ES-I3 (cell line): ENCODE results near the gene UBXN11.

Experiments
- H3K36me3 ChIP-seq: 2 replicates; pipeline ENCODE4 v1.6.1; 2013; ENCODE audit warnings: mild to moderate bottlenecking, low read length, control low read depth, moderate library complexity; ENCODE audit not compliant: insufficient read depth
- H3K4me1 ChIP-seq: 2 replicates; pipeline ENCODE4 v1.6.1; 2013; ENCODE audit warnings: mild to moderate bottlenecking, control low read depth, low read length; ENCODE audit not compliant: insufficient read depth
- H3K9ac ChIP-seq: 2 replicates; pipeline ENCODE4 v1.6.1; 2013; ENCODE audit warnings: low read depth, mild to moderate bottlenecking, low read length, moderate library complexity
- H3K9me3 ChIP-seq: 2 replicates; pipeline ENCODE4 v1.6.1; 2013; ENCODE audit warnings: mild to moderate bottlenecking, low read length, moderate library complexity; ENCODE audit not compliant: control insufficient read depth, insufficient read depth

Gene UBXN11

GRCh38 chr1:26265405-26265804 is 41.0 kb downstream of the UBXN11 start:
- H3K9ac ChIP-seq, result no peak overlapping the region
- H3K36me3 ChIP-seq, result peaks cover 35% of the 10 kb centered on the region
- no peaks in the 10 kb centered on the region; the same call in 1 of the 2 replicates for H3K9me3 ChIP-seq
- H3K4me1 ChIP-seq, result no peaks in the 10 kb centered on the region

GRCh38 chr1:26263212-26263611 is 43.2 kb downstream of the UBXN11 start:
- peaks cover 34% of the 10 kb centered on the region for H3K36me3 ChIP-seq
- no peaks in the 10 kb centered on the region for H3K4me1 ChIP-seq
- H3K9ac ChIP-seq, result no peak overlapping the region
- no peaks in the 10 kb centered on the region for H3K9me3 ChIP-seq

- H3K9me3 ChIP-seq, result no peaks in the 10 kb centered on the region
- H3K4me1 ChIP-seq, result no peaks in the 10 kb centered on the region
- no peak overlapping the region for H3K9ac ChIP-seq
- peaks cover 37% of the 10 kb centered on the region for H3K36me3 ChIP-seq
These were observed 46.9 kb downstream of the UBXN11 start for GRCh38 chr1:26259578-26259977.

GRCh38 chr1:26259005-26259404 is 47.4 kb downstream of the UBXN11 start:
- Histone ChIP-seq H3K9ac (no peak overlapping the region), H3K9me3 (no peaks in the 10 kb centered on the region), H3K36me3 (peaks cover 37% of the 10 kb centered on the region), H3K4me1 (no peaks in the 10 kb centered on the region)

- Histone ChIP-seq H3K36me3 (peaks cover 26% of the 10 kb centered on the region), H3K4me1 (no peaks in the 10 kb centered on the region), H3K9me3 (no peaks in the 10 kb centered on the region), H3K9ac (no peak overlapping the region)
These were observed 49.2 kb downstream of the UBXN11 start for GRCh38 chr1:26257222-26257621.

- H3K4me1 ChIP-seq, result no peaks in the 10 kb centered on the region
- no peaks in the 10 kb centered on the region; the same call in 1 of the 2 replicates for H3K9me3 ChIP-seq
- H3K9ac ChIP-seq, result no peak overlapping the region
- H3K36me3 ChIP-seq, result peaks cover 25% of the 10 kb centered on the region
These were observed 52.0 kb downstream of the UBXN11 start for GRCh38 chr1:26254404-26254803.

- H3K36me3 ChIP-seq, result peaks cover 14% of the 10 kb centered on the region
- no peaks in the 10 kb centered on the region; the same call in 1 of the 2 replicates for H3K9me3 ChIP-seq
- no peak overlapping the region for H3K9ac ChIP-seq
- H3K4me1 ChIP-seq, result no peaks in the 10 kb centered on the region
These were observed 53.7 kb downstream of the UBXN11 start for GRCh38 chr1:26252718-26253117.

GRCh38 chr1:26239936-26240335 is 66.5 kb downstream of the UBXN11 start:
- H3K36me3 ChIP-seq, result peaks cover 6% of the 10 kb centered on the region; the same call in 1 of the 2 replicates
- no peak overlapping the region for H3K9ac ChIP-seq
- H3K9me3 ChIP-seq, result no peaks in the 10 kb centered on the region
- H3K4me1 ChIP-seq, result peaks cover 4% of the 10 kb centered on the region; the same call in 1 of the 2 replicates

- Histone ChIP-seq H3K9me3 (no peaks in the 10 kb centered on the region), H3K36me3 (peaks cover 4% of the 10 kb centered on the region; the same call in 1 of the 2 replicates), H3K4me1 (peaks cover 4% of the 10 kb centered on the region; the same call in 1 of the 2 replicates), H3K9ac (no peak overlapping the region)
These were observed 69.0 kb downstream of the UBXN11 start for GRCh38 chr1:26237230-26237966.

GRCh38 chr1:26234644-26235370 is 71.6 kb downstream of the UBXN11 start:
- H3K4me1 ChIP-seq, result peaks cover 4% of the 10 kb centered on the region; the same call in 1 of the 2 replicates
- H3K36me3 ChIP-seq, result no peaks in the 10 kb centered on the region
- H3K9ac ChIP-seq, result peak overlapping the region; percentile 76
- no peaks in the 10 kb centered on the region for H3K9me3 ChIP-seq

- Histone ChIP-seq H3K9ac (peak within 1 kb of the TSS; percentile 76), H3K9me3 (no peaks in the 10 kb centered on the region), H3K4me1 (peaks cover 4% of the 10 kb centered on the region; the same call in 1 of the 2 replicates)
These were observed 72.4 kb downstream of the UBXN11 start, which contains the start of gene CEP85 for GRCh38 chr1:26233903-26234643. Gene CEP85, plus strand, starts transcription at chr1:26234200. Its CDS starts 5,584 bp downstream, at chr1:26239784.

More at GRCh38 chr1:26233903-26234643, 72.4 kb downstream of the UBXN11 start, which contains the start of gene CEP85:
- H3K36me3 ChIP-seq, result no peaks in the 10 kb centered on the region
